PFSK-1 (cell line): ENCODE data around the gene HOXA2.

ENCODE experiments used
- SIN3A ChIP-seq: IDR thresholded peaks from 2 replicates; pipeline ENCODE4 v1.6.1; 2012; ENCODE audit warnings: mild to moderate bottlenecking, low read length, moderate library complexity, borderline replicate concordance; ENCODE audit not compliant: insufficient read depth
- TAF1 ChIP-seq: IDR thresholded peaks from 2 replicates; pipeline ENCODE4 v1.6.1; 2012; ENCODE audit warnings: low read length, control low read depth, borderline replicate concordance; ENCODE audit not compliant: insufficient read depth
- TF ChIP-seq, protein P1 (sequence below), 2 experiments: IDR thresholded peaks; 2 replicates each; pipeline versions ENCODE4 v1.6.1 to v1.8.0; 2011 to 2012; ENCODE audit warnings: low read depth in 2 of 2, low read length in 2 of 2, control low read depth in 1 of 2, inconsistent platforms in 1 of 2, mild to moderate bottlenecking in 1 of 2, moderate library complexity in 1 of 2; ENCODE audit not compliant: insufficient read depth in 1 of 2

DNA sequence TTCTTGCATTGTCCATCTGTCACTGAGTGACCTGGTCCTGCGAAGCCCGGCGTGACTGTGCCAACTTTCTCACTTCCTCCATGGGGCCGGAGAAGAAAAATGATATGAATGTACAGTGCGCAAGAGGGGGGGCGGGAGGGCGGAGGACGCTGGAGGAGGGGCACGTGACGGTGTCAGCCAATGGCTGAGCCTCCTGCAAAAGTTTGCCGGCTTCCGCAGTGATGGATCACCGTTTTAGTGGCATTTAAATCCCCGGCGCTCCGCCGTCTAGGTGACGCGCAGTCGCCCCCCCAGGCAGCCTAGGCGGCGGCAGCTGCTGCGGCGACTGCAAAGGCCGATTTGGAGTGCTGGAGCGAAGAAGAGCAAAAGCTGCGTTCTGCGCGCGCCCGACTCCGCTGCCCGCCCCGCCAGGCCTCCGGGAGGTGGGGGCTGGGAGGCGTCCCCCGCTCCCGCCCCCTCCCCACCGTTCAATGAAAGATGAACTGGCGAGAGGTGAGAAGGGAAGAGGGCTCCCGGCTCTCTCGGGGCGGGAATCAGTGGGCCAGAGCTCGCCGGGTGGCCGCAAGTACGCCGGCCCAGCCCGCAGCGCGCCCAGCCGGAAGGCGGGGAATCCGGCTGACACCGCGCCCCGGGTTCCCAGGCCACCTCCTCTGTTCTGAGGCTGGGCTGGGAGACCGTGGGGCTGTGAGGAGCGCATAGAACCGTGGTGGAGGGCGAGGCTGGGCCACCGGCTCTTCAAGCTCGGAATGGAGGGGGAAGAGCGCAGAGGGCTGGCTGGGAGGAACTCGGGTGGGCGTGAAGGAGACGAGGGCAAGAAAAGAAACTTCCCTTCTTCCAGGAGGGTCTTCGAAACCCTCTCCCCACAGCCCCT lies 6.4 kb downstream of the HOXA2 start, which contains the start of gene HOXA1:
- TF ChIP-seq TAF1 = no peak
- TF ChIP-seq, protein P1, sequence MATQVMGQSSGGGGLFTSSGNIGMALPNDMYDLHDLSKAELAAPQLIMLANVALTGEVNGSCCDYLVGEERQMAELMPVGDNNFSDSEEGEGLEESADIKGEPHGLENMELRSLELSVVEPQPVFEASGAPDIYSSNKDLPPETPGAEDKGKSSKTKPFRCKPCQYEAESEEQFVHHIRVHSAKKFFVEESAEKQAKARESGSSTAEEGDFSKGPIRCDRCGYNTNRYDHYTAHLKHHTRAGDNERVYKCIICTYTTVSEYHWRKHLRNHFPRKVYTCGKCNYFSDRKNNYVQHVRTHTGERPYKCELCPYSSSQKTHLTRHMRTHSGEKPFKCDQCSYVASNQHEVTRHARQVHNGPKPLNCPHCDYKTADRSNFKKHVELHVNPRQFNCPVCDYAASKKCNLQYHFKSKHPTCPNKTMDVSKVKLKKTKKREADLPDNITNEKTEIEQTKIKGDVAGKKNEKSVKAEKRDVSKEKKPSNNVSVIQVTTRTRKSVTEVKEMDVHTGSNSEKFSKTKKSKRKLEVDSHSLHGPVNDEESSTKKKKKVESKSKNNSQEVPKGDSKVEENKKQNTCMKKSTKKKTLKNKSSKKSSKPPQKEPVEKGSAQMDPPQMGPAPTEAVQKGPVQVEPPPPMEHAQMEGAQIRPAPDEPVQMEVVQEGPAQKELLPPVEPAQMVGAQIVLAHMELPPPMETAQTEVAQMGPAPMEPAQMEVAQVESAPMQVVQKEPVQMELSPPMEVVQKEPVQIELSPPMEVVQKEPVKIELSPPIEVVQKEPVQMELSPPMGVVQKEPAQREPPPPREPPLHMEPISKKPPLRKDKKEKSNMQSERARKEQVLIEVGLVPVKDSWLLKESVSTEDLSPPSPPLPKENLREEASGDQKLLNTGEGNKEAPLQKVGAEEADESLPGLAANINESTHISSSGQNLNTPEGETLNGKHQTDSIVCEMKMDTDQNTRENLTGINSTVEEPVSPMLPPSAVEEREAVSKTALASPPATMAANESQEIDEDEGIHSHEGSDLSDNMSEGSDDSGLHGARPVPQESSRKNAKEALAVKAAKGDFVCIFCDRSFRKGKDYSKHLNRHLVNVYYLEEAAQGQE (IDR thresholded peaks at IDR 0.05; ENCODE audit: insufficient read depth in 1 of 2, low read depth in 2 of 2, low read length in 2 of 2) = no peak
- no peak for TF ChIP-seq SIN3A
